Astrocyte (in vitro differentiated cells and primary cell): ENCODE measurements around the gene DCAF7.

Source experiments
- EZH2 ChIP-seq: IDR thresholded peaks from 2 replicates; pipeline ENCODE4 v1.6.1; 2012; ENCODE audit warnings: mild to moderate bottlenecking, low read length, inconsistent platforms; ENCODE audit not compliant: insufficient read depth
- TF ChIP-seq, protein P1 (sequence below): IDR thresholded peaks from 2 replicates; pipeline ENCODE4 v1.5.1; 2011; ENCODE audit warnings: low read depth, mild to moderate bottlenecking, inconsistent platforms, low read length, moderate library complexity; ENCODE audit not compliant: insufficient read depth

- TF ChIP-seq, protein P1, sequence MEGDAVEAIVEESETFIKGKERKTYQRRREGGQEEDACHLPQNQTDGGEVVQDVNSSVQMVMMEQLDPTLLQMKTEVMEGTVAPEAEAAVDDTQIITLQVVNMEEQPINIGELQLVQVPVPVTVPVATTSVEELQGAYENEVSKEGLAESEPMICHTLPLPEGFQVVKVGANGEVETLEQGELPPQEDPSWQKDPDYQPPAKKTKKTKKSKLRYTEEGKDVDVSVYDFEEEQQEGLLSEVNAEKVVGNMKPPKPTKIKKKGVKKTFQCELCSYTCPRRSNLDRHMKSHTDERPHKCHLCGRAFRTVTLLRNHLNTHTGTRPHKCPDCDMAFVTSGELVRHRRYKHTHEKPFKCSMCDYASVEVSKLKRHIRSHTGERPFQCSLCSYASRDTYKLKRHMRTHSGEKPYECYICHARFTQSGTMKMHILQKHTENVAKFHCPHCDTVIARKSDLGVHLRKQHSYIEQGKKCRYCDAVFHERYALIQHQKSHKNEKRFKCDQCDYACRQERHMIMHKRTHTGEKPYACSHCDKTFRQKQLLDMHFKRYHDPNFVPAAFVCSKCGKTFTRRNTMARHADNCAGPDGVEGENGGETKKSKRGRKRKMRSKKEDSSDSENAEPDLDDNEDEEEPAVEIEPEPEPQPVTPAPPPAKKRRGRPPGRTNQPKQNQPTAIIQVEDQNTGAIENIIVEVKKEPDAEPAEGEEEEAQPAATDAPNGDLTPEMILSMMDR: no peak
- TF ChIP-seq EZH2: no peak
These were observed 13.3 kb upstream of the DCAF7 start for GRCh38 chr17:63537001-63537400.
